Umbilical cord (tissue), 2 donors: Measurements from ENCODE around the gene UCK2. TPM values are rescaled to one million over a fixed set of nuclear protein-coding genes. Genes with fewer than 3 reads are reported as not detected.
"Not testable (repeated sequence)": the region's sequence is repeated elsewhere in the genome, so short reads cannot be mapped to it uniquely, and the experiment has no call there.

Source experiments
- DNase-seq: peaks from one replicate; pipeline ENCODE4 v3.0.0-alpha.2; 2015; ENCODE audit warnings: low spot score
- total RNA-seq: library from RNA; depleted of rRNA; stranded (reverse); fragments of >200 nt; gene quantifications from one replicate; pipeline ENCODE4 v1.2.3, GENCODE V29; 2014; ENCODE audit warnings: low replicate concordance; ENCODE audit not compliant: insufficient read depth

UCK2 gene
- 27.4 TPM for total RNA-seq

DNA sequence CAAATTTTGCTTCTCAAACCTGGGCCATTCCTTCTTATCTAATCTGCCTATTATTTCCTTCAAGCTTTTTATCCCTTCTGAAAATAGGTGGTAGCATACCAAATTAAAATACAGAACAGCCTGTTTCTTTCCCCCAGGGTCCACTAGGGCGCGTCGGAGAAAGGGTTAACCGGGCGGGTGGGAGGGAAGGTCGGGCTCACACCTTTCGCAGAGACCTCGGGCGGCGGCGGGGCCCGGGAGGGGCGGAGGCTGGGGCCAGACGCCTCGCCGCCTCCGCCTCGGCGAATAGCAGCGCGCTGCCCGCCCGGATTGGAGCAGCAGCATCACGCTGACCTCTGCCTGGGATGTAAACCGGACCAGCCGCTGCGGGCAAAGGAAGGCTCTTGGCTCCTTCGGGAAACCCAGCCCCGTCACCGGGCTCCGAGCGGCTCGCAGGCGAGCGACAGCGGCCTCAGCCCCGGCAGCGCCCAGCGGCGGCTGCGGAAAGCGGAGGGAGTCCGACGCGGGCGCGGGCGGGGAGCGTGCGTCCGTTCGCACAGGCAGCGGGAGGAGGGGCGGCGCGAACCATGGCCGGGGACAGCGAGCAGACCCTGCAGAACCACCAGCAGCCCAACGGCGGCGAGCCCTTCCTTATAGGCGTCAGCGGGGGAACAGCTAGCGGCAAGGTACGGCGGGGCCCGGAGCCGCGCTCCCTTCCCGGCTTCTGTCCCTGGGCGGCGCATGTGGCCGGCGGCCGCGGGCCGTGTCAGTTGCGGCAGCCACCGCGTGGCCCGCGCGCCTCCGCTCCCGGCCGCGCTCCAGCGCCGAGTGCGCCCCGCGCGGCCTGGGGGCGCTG, at the start of gene UCK2:
UCK2 (plus strand) TSS at position 347 of the 835 bp plus-strand sequence; CDS start at position 567, 220 bp downstream.
- peak; percentile 83 for DNase-seq

DNA sequence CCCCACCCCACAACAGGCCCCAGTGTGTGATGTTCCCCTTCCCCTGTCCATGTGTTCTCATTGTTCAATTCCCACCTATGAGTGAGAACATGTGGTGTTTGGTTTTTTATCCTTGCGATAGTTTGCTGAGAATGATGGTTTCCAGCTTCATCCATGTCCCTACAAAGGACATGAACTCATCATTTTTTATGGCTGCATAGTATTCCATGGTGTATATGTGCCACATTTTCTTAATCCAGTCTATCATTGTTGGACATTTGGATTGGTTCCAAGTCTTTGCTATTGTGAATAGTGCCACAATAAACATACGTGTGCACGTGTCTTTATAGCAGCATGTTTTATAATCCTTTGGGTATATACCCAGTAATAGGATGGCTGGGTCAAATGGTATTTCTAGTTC, 49.2 kb upstream of the UCK2 start:
- DNase-seq = not testable (repeated sequence)

DNA sequence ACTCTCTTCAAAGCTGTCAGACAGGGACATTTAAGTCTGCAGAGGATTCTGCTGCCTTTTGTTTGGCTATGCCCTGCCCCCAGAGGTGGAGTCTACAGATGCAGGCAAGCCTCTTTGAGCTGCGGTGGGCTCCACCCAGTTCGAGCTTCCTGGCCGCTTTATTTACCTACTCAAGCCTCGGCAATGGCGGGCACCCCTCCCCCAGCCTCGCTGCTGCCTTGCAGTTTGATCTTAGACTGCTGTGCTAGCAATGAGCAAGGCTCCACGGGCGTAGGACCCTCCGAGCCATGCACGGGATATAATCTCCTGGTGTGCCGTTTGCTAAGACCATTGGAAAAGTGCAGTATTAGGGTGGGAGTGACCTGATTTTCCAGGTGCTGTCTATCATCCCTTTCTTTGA, 43.9 kb upstream of the UCK2 start:
- not testable (repeated sequence) for DNase-seq

DNA sequence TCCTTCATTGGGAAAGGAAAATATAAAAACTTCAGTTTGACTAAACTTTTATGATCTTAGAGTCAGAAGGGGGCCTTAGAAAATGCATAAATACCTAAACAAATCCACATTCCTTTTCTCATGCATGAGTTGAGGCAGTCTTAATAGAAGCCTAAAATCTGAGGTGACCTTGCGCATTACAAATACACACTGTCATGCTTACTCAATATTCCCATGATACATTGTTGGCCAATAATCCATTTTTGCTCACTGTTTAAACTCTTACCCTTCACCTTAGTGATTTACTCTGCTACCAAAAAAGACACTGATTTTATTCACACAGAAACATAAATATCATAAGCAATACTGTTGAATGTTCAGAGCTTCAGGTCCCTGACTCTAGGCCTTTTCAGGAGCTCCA, 39.7 kb upstream of the UCK2 start:
- DNase-seq = no peak

DNA sequence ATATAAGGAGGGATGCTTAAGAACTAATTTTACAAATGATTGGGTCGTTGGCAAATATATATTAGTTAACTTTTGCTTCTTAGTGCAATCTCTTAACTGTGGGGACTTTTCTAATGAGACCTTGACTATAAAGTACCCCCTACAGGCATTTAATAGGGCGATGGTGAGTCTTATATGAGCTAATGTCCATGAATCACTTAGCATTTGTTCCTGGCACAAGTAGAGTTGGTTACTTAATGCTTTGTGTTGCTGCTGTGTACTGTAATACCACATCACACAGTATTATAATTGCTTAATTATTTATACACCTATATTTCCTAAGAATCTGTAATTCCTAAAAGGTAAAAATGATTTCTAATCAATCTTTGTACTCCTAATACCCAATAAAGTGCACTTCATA, 33.5 kb upstream of the UCK2 start:
- DNase-seq = no peak

DNA sequence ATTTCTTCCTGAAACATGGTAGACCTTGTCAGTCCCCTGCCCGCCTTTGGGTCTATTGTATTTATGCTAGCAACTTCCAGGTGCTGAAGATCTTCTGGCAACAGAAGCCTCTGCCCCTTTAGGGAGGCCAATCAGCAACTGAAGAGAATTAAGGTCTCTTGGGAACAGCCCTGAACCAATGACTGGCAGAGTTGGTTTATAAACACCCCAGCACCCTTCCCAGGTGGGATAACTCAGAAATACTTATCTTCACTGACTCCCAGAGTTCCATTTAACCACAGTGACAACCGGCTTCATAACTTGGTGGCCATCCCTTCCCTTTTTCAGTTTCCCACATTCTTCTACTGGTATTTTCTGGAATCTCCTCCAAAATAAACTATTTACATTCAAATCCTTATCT, 31.5 kb upstream of the UCK2 start:
- no peak for DNase-seq

DNA sequence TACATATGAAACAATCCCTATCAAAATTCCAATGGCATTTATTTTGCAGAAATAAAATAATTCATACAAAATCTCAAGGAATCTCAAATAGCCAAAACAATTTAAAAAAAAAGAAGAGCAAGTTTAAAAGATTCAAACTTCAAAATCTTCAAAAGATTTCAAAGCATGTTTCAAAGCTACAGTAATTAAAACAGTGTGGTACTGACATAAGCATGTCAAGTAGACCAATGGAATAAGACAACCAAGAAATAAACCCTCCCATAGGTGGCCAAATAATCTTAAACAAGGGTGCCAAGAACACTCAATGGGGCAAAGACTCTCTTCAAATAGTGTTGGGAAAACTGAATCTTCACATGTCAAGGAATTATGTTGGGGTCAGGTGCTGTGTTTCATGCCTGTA, 28.0 kb upstream of the UCK2 start:
- no peak for DNase-seq

DNA sequence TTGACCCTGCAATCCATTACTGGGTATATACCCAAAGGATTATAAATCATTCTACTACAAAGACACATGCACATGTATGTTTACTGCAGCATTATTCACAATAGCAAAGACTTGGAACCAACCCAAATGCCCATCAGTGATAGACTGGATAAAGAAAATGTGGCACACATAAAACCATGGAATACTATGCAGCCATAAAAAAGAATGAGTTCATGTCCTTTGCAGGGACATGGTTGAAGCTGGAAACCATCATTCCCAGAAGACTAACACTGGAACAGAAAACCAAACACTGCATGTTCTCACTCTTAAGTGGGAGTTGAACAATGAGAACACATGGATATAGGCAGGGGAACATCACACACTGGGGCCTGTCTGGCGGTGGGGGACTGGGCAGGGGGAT, 22.9 kb upstream of the UCK2 start:
- not testable (repeated sequence) for DNase-seq

DNA sequence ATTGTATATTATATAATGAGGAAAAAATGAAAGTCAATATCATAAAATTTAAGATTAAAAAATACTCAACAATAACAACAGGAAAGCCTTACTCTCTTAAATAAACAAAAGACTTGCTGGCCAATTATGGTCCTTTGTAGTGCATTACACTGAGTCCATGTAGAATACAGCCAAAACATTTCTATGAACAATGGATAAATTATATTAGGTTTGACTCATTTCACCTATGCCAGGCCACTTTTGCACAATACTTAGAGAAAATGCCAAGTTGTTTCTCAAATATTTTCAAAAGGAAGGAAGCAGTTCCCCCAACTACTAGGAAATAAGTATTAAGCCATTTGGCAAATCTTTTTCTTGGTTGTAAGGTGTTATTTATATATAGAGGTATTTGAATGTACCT, 19.8 kb upstream of the UCK2 start:
- no peak for DNase-seq

DNA sequence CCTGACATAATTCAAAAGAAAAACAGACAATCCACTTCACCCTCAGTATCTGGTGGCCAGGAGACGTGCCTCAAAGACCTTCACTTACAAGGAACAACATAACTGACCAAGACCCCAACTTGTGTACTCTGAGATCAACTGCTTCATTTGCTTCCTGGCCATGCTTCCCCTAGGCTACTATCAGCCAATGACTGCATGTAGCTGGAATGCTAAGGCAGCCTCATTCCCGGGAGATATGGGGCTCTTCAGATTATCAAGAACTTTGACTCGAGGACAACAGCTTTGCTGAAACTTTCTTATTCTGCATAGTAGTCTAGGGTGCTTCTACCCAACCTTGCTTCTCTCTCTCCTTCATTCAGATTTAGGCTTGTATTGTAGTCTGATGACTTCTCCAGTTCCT, 11.7 kb upstream of the UCK2 start:
- no peak for DNase-seq

DNA sequence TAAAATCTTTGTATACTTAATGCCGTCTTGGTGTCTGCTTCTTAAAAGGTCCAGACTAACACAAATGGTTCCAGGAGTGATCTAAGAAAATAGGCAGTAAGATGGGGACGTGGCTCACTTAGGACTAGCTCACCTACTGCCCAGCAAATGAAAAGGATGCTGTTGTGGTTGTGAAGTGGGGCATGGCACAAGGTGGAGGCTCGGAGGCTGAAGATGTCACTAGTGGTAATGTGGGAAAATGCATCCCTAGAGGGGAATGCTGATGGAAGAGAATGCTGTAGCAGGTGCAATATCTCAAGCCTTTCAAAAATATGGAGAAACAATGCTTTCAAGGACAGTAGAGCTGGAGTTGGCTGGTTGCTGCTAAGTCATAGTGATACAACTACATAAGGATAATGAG, 11.3 kb upstream of the UCK2 start:
- DNase-seq = no peak

DNA sequence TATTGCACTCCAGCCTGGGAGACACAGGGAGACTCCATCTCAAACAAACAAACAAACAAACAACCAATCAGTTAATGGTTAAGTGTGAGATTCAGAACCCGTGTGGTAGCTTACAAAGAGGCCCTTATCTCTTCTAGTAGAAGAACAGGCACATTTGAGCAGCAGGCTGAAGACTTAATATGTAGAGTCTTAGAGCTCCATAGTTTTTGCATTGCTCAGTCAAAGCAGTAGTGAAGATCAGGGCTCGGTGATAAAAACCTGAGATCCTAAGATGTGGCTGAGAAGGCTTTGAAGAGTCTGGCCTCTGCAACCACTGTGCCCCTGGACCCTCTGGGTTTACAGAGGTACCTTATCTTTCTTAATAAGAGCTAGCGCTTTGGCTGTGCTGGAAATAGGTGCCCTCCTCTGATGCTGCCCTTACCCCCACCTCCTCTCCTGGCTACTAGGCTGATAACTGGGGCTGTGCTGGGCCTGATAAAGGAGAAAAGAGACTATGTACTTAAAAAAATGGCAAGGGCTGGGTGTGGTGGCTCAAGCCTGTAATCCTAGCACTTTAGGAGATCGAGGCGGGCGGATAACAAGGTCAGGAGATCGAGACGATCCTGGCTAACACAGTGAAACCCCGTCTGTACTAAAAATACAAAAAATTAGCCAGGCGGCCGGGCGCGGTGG, 10.5 kb upstream of the UCK2 start:
- peak; percentile 78 for DNase-seq

DNA sequence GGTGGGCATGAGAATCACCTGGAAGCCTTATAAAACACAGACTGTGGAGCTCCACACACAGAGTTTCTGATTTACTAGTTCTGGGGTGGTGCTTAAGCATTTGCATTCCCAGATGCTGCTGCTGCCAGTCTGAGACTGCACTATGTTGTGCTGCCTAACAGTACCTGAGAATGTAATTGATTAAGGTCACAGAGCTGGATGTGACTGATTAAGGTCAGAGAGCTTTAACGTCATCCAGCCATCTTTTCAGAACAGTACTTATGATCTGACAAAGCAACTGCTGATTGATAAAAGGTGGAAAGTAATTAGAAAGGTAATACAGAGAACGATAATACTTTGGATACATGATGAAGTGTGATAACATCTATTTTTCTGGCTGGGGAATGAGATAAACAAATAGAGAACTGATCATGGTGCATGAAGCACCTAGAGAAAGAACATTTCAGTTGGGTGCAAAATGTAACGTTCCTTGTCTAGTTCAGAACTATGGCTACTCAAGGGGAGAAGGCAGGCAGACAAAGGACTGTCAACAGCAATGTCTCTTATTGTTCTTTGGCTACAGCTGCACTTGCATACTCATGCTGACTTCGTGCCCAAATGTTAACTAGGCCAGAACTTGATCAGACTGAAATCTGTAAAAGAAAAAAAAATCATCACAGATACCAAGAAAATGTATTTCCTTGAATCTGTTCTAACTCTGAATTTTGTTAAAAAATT, 3.7 kb upstream of the UCK2 start:
- DNase-seq = no peak

DNA sequence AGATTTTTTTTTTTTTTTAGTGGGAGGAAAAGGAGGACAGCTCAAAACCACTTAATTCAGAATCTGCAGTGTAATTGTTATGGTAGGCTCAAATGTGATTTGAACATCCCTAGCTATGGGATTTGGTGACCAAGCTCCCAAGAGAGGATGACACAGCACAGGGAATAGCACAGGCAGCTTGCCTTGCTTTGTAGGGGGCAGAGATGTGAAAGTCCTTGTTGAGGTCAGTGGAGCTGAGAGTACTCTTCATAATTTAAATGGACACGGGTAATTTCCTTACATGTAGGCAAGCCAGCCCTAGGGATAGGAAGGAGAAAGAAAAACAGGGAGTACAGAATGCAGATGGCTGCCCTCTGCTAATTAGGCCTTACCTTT, 3.2 kb upstream of the UCK2 start:
- DNase-seq = no peak

DNA sequence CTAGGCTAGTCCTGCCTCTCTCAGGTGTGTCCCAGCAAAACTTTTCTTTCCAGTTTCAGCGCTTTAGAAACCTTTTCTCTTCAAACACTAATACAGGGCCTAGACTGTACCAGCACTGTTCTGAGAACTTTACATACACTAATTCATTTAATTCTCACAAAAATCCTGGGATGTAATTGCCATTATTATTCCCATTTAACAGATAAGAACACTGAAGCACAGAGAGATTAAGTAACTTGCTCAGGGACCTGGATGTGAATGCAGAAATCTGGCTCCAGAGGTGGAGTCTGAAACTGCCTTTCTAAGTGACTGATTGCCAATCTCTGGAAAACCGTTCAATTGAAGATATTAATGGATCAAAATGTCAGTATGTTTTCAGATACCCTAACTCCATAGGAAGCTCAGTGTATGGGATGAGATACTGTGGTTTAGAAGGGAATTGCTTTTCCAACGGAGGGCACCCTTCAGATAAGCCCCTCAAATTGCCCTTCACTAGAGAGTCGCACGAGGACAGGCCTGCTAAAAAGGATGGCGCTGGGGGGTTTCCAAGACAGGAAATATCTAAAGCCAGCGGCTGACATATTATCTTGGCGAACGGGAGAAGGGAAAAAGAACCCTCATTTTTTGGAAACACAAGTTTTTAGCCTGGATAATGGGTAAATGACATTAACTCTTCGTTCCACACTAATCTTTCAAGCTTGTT, 698 bp upstream of the UCK2 start:
- no peak for DNase-seq

DNA sequence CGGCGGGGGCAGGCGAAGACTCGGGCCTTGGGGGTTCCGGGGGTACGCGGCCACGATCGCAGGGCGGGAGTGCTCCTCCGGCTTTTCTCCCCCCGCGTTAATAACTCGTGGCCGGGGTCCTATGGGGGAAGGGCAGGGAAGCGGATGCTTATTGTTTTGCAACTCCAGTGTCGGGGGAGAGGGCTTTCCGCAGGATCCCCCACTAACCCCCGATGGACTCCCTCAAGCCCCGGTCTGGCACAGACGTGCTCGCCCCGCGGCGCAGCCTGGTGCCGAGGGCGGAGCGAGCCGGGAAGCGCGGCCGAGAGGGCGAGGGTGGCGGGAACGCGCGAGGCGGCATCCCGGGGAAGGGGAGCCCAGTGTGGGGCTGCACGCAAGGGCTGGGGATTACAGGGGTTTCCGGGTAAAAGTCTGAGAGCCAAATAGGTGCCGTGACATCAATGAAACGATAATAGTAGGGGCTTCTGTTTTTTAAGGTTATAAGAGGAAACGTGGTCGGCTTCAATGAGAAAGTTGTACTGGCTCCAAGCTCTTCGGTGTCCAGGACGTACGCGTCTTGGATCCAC, 772 bp downstream of the UCK2 start:
- DNase-seq = peak; percentile 50

DNA sequence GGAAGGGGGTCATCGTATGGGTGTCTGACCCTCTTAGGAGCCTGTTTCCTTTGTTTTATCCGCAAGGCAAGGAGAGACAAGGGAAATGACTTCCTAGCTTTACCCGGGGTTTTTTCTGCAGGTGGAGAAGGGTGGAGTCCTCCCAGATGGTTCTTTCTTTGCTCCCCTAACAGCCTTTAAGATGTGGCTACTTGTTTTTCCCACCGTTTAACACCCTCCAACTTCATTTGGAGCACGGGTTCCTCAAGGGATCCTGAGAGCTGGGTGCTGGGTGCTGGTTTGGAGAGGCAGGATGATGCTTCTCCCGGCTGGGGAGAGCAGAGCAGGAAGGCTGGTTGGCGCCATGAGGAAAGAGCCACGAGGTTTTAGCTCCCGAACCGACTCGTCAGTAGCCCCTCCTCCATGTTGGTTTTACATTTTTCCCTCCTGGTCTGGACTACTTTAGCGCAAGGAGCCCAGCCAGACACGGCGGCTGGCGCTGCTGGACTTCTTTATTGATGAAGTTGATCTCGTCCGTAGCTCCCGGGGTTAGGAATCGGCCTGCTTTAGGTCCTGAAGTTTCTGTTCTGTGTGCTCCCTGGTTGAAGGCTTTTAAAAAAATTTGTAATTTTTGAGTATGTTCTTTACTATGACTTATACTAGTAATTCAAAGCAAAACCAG, 1.4 kb downstream of the UCK2 start:
- peak; percentile 64 for DNase-seq

DNA sequence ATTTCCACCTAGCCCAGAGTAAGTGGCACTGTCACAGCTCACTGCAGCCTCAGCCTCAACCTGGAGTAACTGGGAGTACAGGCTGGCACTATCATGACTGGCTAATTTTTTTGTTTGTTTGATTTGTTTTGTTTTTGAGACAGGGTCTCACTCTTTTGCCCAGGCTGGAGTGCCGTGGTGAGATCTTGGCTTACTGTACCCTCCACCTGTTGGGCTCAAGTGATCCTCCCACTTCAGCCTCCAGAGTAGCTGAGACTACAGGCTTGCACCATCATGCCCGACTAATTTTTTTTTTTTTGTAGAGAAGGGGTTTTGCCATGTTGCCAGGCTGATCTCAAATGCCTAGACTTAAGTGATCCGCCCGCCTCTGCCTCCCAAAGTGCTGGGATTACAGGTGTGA, 2.5 kb downstream of the UCK2 start:
- no peak for DNase-seq

DNA sequence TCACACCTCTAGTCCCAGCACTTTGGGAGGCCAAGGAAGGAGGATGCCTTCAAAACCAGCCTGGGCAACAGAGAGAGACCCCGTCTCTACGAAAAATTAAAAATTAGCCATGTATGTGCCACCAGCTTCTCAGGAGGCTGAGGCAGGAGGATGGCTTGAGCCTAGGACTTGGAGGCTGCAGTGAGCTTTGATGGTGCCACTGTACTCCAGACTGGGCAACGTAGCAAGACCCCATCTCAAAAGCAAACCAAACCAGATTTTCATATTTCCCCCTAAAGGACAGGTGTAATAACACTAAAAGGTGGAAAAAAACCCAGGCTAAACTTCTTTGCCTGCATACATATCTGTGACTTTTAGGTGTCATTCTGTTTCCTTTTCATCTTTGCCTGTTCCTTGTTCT, 3.7 kb downstream of the UCK2 start:
- no peak for DNase-seq

DNA sequence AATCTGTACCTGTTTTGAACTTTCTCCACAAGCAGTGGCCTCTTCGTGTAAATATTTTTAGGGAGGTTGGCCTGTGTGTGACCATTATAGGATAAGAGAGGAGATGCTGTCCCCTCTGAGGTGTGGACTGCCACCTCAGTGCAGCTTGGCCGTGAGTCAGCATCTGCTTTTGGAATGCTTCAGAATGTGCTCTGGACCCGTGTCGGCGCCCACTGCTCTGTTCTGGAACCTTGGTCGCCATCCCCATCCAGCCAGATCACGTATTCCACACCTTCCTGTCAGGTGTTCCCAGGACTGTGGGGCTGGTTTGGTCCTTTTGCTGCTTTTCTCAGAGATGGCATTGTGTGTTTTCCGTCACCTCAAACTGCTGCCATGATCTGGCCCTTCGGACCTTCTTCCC, 5.5 kb downstream of the UCK2 start:
- DNase-seq = no peak

DNA sequence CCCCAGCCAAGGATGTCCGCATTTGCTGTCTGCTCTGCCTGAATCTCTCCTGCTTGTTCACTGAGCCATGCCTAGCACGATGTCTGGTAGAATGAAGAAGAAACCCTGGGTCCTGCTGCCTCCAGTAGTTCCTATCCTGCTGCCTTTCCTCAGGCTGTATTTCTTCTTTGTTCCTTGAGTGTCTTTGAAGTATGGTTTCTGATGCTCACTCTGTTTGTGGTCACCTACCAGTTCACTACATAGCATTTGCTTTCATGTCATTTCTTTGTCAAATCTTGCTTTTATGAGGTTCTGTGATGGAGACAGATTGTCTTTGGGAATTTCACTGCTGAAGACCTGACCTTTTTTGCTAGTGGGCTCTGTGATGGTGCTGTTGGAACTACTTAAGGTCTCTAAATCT, 5.9 kb downstream of the UCK2 start:
- no peak for DNase-seq
